ENCODE results near the gene DSCAM. TPM values are rescaled to one million over a fixed set of nuclear protein-coding genes. Genes with fewer than 3 reads are reported as not detected.

Gene DSCAM
- total RNA-seq, 2 experiments from 2014 or later: not detected

DNA sequence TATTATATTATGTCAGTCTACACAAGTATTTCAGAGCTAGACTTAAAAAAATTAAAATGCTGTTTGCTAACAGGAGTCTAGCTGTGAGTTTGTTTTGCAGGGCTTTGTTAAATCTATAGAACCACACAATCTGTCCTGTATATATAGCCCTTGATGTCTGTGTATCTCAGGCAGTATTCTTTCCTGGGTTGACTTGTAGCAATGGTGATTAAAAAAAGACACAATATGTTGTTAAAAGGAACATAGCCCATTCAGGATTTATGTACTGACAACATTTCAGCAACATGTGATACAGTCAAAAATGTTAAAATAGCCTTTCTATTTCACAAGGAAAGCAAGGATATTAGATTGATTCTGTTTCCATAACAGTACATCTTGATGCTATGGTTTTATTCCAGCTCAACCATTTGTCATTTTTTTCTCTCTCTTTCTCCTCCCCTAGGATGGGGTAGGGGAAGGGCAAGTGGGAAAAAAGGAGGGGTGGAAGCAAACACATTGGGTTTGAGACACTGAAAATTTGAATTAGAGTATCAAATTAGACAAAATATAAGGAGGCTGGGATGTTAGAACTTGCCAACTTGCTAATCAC lies 139.2 kb downstream of the DSCAM start:
- H3K27me3 Mint-ChIP-seq: no peaks in the 10 kb centered on the region
- no peak for DNase-seq
- CTCF ChIA-PET: no interaction called here
- H3K4me1 Mint-ChIP-seq (ENCODE audit: low read depth): no peaks in the 10 kb centered on the region
- H3K36me3 Mint-ChIP-seq: no peaks in the 10 kb centered on the region
- H3K4me3 Mint-ChIP-seq: no peak overlapping the region
- intact Hi-C loops (cut with micrococcal nuclease): no loop called here
- POLR2A ChIA-PET: no interaction called here
- H3K27ac Mint-ChIP-seq: no peak overlapping the region
- H3K9me3 Mint-ChIP-seq: no peaks in the 10 kb centered on the region

DNA sequence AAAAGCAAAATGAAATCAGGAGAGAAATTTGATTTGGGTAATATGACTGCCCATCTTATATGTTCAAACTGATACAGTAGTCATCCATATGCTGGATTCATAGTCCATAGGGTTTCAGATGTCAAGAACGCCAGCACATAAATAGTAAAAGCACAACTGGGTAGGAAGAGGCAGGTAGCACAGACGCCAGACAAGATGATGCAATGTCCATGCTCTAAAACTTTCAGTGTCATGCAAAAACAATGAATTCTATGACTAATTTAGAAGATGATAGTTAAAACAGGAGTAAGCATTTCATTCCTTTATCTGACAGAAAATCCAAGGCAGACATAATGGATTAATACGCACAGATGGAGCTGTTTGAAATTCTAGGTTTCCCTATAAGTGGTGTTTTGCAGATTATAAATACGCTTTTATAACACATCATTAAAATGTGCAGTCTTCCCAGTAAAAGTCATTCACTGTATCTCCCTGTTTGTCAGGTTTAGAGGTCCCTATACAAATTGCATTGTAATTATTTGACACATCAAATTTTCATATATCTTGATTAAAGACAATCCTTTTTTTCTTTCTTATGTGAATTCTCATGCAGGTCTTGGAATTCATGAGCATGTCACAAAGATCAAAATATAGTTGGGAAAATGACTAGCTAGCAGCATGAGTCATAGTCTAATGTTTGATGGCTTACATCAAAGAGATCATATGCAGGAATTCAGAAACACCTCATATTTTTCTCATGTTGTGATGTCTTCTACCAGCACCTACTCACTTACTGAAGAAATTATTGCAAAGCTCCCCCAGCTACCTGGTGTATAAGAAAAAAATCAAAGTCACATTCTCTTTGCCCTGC lies 139.9 kb downstream of the DSCAM start:
- Mint-ChIP-seq H3K4me1 (ENCODE audit: low read depth) (no peaks in the 10 kb centered on the region), H3K27ac (no peak overlapping the region), H3K9me3 (no peaks in the 10 kb centered on the region), H3K36me3 (no peaks in the 10 kb centered on the region), H3K4me3 (no peak overlapping the region), H3K27me3 (no peaks in the 10 kb centered on the region)
- no peak for DNase-seq
- ChIA-PET CTCF (no interaction called here), POLR2A (no interaction called here)
- intact Hi-C loops (cut with micrococcal nuclease): no loop called here

DNA sequence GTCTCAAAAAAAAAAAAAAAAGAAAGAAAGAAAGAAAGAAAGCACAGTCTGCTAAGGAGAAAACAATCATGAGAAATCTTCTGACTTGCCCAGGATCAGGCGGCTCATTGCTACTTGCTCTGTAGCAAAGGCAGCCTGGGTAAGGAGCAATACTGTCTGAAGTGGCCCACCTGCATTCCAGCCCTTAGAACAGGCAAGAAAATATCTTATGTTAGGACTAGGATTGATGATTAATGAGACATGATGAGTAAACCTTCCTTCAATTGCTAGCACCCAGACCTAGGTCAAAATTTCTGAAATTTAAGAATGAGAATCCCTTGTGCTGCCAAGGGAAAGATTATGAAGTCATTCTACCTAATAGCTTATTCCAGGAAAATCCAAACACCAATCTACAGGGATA lies 140.8 kb downstream of the DSCAM start:
- H3K4me3 Mint-ChIP-seq: no peak overlapping the region
- H3K27me3 Mint-ChIP-seq: no peaks in the 10 kb centered on the region
- H3K4me1 Mint-ChIP-seq (ENCODE audit: low read depth): no peaks in the 10 kb centered on the region
- no peak for DNase-seq
- H3K36me3 Mint-ChIP-seq: no peaks in the 10 kb centered on the region
- no peak overlapping the region for H3K27ac Mint-ChIP-seq
- CTCF ChIA-PET: no interaction called here
- POLR2A ChIA-PET: no interaction called here
- H3K9me3 Mint-ChIP-seq: no peaks in the 10 kb centered on the region
- intact Hi-C loops (cut with micrococcal nuclease): no loop called here

DNA sequence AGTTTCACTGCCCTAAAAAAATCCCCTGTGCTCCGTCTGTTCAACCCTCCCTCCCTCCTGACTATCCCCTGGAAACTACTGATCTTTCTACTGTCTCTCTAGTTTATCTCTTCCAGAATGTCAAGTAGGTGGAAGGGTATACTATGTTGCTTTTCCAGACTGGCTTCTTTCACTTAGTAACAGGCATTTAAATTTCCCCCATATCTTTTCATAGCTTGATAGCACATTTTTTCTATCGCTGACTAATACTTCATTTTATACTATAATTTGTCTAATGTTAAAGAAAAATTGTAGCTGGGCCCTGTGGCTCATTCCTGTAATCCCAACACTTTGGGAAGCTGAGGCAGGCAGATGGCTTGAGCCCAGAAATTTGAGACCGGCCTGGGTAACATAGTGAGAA lies 142.8 kb downstream of the DSCAM start:
- no peak for DNase-seq
- Mint-ChIP-seq H3K9me3 (no peaks in the 10 kb centered on the region), H3K27me3 (no peaks in the 10 kb centered on the region), H3K4me3 (no peak overlapping the region), H3K4me1 (ENCODE audit: low read depth) (no peaks in the 10 kb centered on the region), H3K36me3 (no peaks in the 10 kb centered on the region), H3K27ac (no peak overlapping the region)
- intact Hi-C loops (cut with micrococcal nuclease): no loop called here
- POLR2A ChIA-PET: no interaction called here
- CTCF ChIA-PET: no interaction called here

DNA sequence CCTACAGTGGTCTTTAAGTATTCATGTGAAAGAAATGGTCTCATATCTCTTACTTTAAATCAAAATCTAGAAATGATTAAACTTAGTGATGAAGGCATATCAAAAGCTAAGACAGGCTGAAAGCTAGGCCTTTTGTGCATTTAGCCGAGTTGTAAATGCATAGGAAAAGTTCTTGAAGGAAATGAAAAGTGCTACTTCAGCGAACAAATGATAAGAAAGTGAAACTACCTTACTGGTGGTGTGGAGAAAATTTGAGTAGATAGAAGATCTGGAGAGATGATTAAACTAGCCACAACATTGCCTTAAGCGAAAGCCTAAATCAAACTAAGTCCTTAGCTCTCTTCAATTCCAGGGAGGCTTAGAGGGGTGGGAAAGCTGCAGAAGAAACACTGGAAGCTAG lies 147.6 kb downstream of the DSCAM start:
- Mint-ChIP-seq H3K4me1 (ENCODE audit: low read depth) (no peaks in the 10 kb centered on the region), H3K27me3 (no peaks in the 10 kb centered on the region), H3K9me3 (no peaks in the 10 kb centered on the region), H3K4me3 (no peak overlapping the region), H3K27ac (no peak overlapping the region), H3K36me3 (no peaks in the 10 kb centered on the region)
- CTCF ChIA-PET: no interaction called here
- POLR2A ChIA-PET: no interaction called here
- DNase-seq: no peak
- intact Hi-C loops (cut with micrococcal nuclease): no loop called here

DNA sequence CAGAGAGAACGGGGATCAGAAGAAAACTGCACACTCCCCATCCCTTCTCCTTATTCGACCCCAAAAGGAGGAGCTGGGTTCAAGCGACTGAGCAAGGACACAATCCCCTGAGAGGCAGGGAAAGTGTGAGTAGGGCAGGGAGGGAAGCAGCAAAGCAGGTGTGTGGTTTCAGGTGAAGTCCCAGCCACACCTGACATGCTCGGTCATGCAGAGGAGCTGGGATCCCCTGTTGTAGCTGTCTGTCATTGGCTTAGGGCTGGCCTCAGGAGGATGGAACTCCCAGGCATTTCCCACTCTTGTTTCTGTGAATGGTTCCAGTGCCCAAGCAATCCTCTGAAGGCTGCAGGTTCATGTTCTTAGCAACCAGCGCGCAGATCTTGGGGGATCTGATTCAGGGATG lies 150.7 kb downstream of the DSCAM start:
- Mint-ChIP-seq H3K36me3 (no peaks in the 10 kb centered on the region), H3K27ac (no peak overlapping the region), H3K9me3 (no peaks in the 10 kb centered on the region), H3K27me3 (no peaks in the 10 kb centered on the region), H3K4me1 (ENCODE audit: low read depth) (no peaks in the 10 kb centered on the region), H3K4me3 (no peak overlapping the region)
- POLR2A ChIA-PET: no interaction called here
- intact Hi-C loops (cut with micrococcal nuclease): no loop called here
- CTCF ChIA-PET: no interaction called here
- no peak for DNase-seq

DNA sequence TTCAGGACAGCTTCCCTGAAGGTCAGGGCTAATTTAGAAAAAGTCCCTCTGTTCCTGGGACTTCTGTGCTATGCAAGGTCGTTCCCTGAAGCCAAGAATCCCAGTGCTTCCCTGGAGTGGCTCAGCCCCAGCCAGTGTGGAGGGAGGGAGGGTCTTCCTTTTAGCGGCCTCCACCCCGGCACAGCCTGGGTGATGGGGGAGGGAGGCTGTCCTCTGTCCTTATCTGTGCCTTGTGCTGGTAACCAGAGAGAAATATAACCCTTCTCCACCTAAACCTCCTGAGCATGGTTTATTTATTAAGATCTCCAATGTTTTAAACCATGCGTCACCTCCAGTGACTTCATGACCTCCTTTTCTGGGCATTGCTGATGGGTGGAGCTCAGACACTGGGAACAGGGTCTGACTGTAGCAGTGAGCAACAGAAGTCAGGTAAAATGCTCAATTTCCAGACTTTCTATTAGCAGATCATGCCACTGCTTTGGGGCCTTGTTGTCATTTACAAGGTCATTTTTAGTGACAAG lies 157.1 kb downstream of the DSCAM start:
- H3K9me3 Mint-ChIP-seq: no peaks in the 10 kb centered on the region
- ChIA-PET CTCF (no interaction called here), POLR2A (no interaction called here)
- H3K4me1 Mint-ChIP-seq (ENCODE audit: low read depth): no peaks in the 10 kb centered on the region
- no peak overlapping the region for H3K27ac Mint-ChIP-seq
- DNase-seq: no peak
- intact Hi-C loops (cut with micrococcal nuclease): no loop called here
- no peak overlapping the region for H3K4me3 Mint-ChIP-seq
- H3K36me3 Mint-ChIP-seq: no peaks in the 10 kb centered on the region
- H3K27me3 Mint-ChIP-seq: no peaks in the 10 kb centered on the region

DNA sequence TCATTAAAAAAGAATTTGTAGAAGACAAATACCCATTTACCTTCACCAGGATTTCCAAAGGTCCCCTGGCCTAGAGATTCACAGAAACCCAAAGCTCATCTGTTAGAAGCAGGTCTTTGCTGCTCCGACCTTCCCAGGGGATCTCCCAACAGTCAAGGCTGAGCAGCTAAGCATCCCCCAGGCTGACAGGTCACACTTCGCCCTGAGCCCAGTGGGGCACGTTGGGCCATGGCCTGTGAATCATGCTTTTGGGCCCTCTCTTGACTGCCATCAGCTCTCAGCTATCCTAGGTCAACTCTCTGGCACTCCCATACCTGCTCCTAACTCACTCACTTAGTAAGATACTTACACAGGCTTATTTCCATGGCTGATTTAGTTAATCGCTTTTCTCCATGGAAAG lies 157.7 kb downstream of the DSCAM start:
- intact Hi-C loops (cut with micrococcal nuclease): no loop called here
- no peaks in the 10 kb centered on the region for H3K4me1 Mint-ChIP-seq (ENCODE audit: low read depth)

DNA sequence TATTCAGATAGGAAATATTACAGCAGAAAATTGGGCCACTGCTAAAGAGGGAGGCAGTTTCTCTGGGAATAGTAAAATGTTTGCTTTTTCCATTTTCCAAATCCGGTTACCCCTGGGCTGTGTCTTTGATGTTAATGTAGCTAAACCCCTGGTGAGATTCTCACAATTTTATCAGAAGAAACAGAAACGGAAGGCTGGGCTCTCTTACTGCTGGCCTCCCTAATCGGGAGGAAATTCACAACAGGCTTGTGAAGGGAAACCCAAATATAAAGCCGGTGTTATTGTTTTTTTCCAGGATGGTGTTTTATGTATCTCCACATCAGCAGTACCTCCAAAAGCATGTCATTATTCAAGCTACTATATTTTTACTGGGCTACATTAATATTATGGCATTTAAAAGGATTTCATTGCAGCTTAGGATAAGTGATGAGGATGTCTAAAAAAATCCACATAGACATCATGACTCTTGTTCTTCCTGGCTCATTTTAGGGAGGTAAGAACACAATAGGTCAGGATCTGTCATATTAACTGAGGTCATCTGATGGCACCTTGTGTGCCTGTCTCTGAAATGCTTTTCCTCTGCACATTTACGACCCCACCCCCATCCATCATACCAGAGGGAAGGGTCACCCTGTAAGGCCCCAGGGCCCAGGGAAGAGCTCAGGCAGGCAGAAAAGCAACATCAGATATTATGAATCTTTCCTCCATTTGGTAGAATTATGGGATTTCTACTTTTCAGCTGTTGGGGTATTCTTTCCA lies 158.7 kb downstream of the DSCAM start:
- no peaks in the 10 kb centered on the region for H3K4me1 Mint-ChIP-seq (ENCODE audit: low read depth)
- POLR2A ChIA-PET: no interaction called here
- no peaks in the 10 kb centered on the region for H3K27me3 Mint-ChIP-seq
- no peaks in the 10 kb centered on the region for H3K9me3 Mint-ChIP-seq
- H3K4me3 Mint-ChIP-seq: no peak overlapping the region
- no peak overlapping the region for H3K27ac Mint-ChIP-seq
- intact Hi-C loops (cut with micrococcal nuclease): no loop called here
- no peak for DNase-seq
- no peaks in the 10 kb centered on the region for H3K36me3 Mint-ChIP-seq
- CTCF ChIA-PET: no interaction called here

More for the DNA sequence above, 157.7 kb downstream of the DSCAM start:
- Mint-ChIP-seq H3K36me3 (no peaks in the 10 kb centered on the region), H3K27me3 (no peaks in the 10 kb centered on the region), H3K9me3 (no peaks in the 10 kb centered on the region), H3K4me3 (no peak overlapping the region), H3K27ac (no peak overlapping the region)
- no peak for DNase-seq
- ChIA-PET CTCF (no interaction called here), POLR2A (no interaction called here)

DNA sequence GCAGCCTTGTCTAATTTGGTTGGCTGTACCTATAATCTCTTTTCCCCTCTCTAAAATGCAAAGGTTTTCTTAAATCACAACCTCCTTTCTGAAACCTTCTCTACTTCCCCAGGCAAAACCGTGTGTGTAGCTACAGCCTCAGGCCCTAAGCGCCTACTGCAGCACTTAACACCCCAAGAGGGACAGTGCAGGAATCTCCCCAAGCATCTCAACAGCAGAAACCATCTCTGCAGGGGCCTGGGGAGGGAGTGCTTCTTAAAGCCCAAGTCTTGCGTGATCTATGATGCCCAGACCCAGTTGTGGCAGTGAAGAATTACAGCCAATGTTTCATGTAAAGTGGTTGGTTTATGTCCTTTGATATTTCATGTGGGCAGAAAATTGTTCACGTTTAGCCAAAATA lies 159.3 kb downstream of the DSCAM start:
- no peak overlapping the region for H3K4me3 Mint-ChIP-seq
- intact Hi-C loops (cut with micrococcal nuclease): no loop called here
- no peaks in the 10 kb centered on the region for H3K36me3 Mint-ChIP-seq
- H3K27ac Mint-ChIP-seq: no peak overlapping the region
- ChIA-PET CTCF (no interaction called here), POLR2A (no interaction called here)
- H3K4me1 Mint-ChIP-seq (ENCODE audit: low read depth): no peaks in the 10 kb centered on the region
- H3K27me3 Mint-ChIP-seq: no peaks in the 10 kb centered on the region
- H3K9me3 Mint-ChIP-seq: no peaks in the 10 kb centered on the region
- no peak for DNase-seq

DNA sequence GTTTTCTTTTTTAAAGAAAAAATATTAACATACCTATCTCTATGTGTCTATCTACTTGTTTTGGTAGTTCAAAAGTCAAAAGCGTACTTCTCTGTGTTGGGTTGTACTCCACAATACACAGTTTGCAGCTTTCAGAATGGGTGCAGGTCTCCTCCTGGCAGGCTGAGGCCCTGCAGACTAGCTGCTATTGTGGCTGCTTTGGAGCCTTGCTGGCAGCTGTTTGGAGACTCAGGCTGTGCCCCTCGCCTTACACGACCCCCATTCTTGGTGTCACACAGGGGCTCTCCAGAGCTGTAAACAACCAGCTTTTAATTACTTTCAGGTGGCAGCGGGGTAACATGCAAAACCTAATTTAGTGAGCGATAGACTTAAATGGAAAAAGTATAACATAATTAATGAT lies 160.4 kb downstream of the DSCAM start:
- no peaks in the 10 kb centered on the region for H3K9me3 Mint-ChIP-seq
- ChIA-PET POLR2A (no interaction called here), CTCF (no interaction called here)
- H3K36me3 Mint-ChIP-seq: no peaks in the 10 kb centered on the region
- no peak overlapping the region for H3K4me3 Mint-ChIP-seq
- no peak for DNase-seq
- intact Hi-C loops (cut with micrococcal nuclease): no loop called here
- H3K27ac Mint-ChIP-seq: no peak overlapping the region
- no peaks in the 10 kb centered on the region for H3K4me1 Mint-ChIP-seq (ENCODE audit: low read depth)
- H3K27me3 Mint-ChIP-seq: no peaks in the 10 kb centered on the region

DNA sequence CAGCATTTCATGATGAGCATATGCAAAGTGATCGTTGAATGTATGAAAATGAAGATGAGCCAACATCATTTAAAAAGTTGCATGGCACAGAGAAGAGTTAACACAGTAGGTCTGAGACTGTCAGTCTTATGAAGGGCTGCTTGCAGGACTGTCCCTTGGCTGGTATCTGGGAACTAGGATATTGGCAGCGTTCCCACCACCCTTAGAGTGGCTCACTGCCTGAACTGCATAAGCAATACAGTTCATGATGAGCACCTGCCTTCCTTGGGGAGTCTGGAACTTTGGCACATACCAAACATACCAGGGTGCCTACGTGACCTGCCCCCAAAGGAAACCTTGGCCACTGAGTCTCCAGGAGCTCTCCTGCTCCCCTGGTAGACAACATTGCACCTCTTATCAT lies 161.8 kb downstream of the DSCAM start:
- H3K9me3 Mint-ChIP-seq: no peaks in the 10 kb centered on the region
- DNase-seq: no peak
- H3K4me1 Mint-ChIP-seq (ENCODE audit: low read depth): no peaks in the 10 kb centered on the region
- CTCF ChIA-PET: no interaction called here
- POLR2A ChIA-PET: no interaction called here
- intact Hi-C loops (cut with micrococcal nuclease): no loop called here
- H3K27ac Mint-ChIP-seq: no peak overlapping the region
- H3K4me3 Mint-ChIP-seq: no peak overlapping the region
- no peaks in the 10 kb centered on the region for H3K27me3 Mint-ChIP-seq
- H3K36me3 Mint-ChIP-seq: no peaks in the 10 kb centered on the region

DNA sequence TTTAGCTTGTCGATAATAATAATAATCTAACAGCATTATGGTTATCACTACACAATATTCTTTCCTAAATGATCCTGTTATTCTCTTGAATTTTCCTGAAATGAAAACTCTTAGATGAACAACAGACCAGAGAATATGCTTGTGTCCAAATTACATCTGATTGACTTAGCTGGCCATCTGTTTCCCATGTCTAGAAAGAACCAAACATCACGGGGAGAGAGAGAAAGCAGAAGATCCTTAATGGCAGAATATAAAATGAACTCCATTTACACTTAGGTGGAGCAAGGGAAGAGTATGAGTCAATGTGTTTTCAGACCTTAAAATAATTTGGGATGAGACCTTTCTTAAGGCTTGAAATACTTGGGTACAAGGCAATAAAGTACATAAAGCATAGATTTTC lies 162.2 kb downstream of the DSCAM start:
- CTCF ChIA-PET: no interaction called here

More for the DNA sequence above, 162.2 kb downstream of the DSCAM start:
- POLR2A ChIA-PET: no interaction called here
- H3K27ac Mint-ChIP-seq: no peak overlapping the region
- H3K9me3 Mint-ChIP-seq: no peaks in the 10 kb centered on the region
- no peak overlapping the region for H3K4me3 Mint-ChIP-seq
- no peaks in the 10 kb centered on the region for H3K4me1 Mint-ChIP-seq (ENCODE audit: low read depth)
- intact Hi-C loops (cut with micrococcal nuclease): no loop called here
- no peaks in the 10 kb centered on the region for H3K36me3 Mint-ChIP-seq
- H3K27me3 Mint-ChIP-seq: no peaks in the 10 kb centered on the region
- DNase-seq: no peak

All from activated CD4-positive, alpha-beta memory T cell treated with anti-CD3 and anti-CD28 coated beads for 36 hours (primary cell).